GM12872 (cell line): ENCODE results near the gene OSR1.
A peak's percentile ranks its signal among the peaks of the same experiment; 100 is the strongest.

ENCODE experiments used
- TF ChIP-seq, protein P1 (sequence below): IDR thresholded peaks from 3 replicates; pipeline ENCODE4 v1.5.1; 2011; ENCODE audit warnings: low read depth, mild to moderate bottlenecking, low read length, moderate library complexity; ENCODE audit not compliant: insufficient read depth

The OSR1 gene

DNA sequence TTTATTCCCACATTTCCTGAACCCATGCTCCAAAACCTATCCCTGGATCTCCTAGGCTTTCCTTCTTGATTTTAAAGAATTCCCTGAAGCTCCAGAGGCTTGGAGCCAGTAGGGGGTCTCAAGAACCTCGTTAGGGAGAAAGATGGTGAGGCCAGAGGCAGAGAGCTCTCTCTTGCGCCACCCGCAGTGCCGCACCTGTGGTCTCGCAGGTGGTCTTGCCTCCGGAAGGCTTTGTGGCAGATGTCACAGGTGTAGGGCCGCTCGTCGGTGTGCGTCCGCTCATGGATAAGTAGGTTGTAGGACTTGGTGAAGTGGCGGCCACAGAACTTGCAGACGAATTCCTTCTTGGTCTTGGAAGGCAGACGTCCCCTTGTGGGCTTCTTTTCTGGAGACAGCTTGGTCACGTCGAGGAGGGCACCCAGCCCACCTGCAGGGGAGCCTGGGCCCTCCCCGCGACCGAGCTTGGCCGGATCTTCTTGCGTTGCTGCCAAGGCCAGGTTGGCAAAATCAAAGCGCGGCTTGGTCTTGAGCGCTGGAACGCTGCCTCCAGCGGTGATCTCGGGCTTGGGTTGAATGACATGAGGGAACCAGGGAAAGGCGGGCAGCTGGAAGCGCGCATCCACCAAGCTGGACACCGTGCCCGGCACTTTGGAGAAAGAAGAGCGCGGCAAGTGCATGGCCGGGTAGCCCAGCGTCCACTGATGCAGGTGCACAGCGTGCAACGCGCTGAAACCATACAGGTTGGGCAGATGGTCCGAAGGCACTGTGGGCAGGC, 5.3 kb downstream of the OSR1 start:
- TF ChIP-seq, protein P1, sequence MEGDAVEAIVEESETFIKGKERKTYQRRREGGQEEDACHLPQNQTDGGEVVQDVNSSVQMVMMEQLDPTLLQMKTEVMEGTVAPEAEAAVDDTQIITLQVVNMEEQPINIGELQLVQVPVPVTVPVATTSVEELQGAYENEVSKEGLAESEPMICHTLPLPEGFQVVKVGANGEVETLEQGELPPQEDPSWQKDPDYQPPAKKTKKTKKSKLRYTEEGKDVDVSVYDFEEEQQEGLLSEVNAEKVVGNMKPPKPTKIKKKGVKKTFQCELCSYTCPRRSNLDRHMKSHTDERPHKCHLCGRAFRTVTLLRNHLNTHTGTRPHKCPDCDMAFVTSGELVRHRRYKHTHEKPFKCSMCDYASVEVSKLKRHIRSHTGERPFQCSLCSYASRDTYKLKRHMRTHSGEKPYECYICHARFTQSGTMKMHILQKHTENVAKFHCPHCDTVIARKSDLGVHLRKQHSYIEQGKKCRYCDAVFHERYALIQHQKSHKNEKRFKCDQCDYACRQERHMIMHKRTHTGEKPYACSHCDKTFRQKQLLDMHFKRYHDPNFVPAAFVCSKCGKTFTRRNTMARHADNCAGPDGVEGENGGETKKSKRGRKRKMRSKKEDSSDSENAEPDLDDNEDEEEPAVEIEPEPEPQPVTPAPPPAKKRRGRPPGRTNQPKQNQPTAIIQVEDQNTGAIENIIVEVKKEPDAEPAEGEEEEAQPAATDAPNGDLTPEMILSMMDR, result no peak

DNA sequence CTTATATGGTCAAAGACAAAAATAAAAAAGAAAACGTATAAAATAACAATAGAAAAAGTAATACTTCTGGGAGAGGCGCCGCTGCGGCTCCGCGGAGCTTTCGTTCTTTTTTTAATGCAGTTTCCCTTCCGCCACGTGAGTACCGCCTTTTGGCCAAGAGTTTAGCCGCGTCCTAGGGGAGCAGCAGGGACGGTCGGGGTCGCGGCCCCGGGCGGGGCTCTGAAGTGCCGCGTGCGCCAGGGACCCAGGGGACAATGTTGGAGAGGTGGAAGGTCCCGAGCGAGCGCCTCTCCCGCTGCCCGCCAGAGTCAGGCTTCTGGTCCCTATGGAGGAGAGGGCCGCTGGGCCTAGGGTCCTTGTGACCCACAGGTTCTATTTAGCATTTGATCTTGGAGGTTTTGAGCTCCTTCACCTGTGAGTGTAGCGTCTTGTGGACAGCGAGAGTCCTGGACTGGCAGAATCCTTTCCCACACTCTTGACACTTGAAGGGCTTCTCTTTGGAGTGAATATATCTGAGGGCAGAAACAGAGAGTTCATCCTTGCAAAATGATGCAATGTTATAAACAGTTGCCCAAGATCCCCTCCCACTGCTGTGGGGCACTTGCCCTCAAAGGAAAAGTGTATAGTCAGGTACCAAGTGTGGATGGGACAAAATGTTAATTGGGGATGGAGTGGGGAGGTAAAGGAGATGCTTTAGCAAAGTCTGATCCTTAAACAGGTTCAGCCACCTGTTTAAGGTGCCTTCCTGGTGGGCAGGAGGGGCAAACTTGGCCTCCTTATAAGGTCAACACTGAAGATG, 6.3 kb downstream of the OSR1 start:
- TF ChIP-seq, protein P1, result no peak

DNA sequence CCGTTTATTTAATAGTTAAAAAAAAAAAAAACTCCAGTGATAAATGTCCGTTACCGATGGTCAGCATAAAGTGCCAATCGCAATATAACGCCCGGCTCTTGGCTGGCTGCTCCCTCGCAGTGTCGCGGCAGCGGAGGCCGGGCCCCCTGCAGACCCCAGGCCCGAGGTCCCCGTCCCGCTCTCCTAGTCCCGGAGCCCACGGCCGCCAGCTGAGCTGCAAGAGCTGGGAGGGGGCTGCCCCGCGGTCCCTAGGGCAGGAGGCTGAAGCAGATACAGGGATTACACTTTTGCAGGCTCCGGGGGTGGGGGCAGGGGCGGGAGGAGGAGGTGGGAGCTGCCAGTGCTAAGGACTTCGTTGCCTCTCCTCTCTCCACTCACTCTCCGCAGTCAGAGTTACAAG, 6.9 kb downstream of the OSR1 start:
- TF ChIP-seq, protein P1, result no peak

DNA sequence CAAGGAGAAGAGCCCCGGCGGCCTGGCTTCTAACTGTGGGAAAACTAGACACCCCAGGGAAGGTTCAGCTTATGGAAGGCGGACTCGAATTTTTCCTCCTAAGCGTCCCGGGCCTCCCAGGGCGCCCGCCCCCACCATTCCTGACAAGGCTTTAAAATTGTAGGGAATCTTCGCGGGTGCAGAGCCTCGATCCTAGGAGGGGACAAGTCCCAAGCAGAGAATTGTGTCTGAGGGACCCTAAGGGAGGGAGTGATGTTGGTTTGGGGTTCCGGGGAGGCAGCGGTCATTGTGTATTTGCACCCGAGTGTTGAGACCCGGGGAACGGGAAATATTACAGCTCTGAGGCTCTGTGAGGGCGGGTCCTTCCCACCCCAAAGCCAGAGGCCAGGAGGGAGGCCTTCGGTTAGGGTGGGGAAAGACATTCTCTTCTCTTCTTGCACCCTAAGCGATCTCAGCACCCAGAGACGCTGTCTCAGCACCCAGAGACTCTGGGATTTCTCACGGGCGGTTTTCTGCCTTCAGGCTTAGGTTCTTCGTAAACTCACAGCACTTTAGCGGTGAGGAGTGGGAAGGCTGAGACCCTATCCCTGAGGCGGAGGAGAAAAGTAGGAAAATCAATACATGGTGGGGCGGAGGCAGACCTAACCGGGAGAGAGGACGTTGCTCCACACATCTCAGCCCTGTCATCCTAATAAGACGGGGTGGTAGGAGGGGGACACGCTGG, 7.6 kb downstream of the OSR1 start:
- TF ChIP-seq, protein P1, result no peak

DNA sequence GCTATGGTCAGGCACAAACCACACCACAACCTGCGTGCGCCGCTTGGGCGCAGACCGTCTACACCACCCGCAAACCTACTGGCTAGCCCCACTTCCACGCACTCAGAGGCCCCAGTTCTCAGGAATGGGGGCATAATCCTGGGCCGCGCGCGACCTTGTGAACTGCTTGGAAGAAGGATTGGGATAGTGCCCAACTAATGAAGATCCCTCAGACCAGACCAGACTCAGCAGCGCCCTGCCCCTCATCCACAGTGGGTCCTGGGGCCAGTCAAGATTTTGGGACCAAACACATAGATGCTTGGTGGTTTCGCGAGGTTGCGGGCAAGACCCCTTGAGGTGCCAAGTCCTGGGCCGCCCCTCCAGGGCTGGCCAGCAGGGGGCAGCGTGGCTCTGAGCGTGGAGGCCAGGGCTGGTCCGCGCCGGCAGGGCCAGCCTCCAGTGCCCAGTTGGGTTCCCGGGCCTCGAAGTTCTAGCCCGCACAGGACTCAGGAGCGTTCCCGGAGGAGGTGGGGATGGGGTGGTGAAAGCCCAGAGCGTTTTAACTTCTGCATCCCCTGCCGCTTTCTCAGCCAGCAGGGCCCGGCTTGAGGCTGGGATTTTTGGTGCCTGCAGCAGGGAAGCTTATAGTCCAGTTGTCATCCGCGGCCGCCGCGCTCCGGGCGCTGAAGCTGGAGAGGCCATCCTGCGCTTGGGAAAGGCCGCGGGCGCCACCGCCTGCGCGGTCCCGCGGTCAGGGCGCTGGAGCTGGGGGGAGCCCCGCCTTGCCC, 8.3 kb downstream of the OSR1 start:
- TF ChIP-seq, protein P1, result peak; percentile 80

DNA sequence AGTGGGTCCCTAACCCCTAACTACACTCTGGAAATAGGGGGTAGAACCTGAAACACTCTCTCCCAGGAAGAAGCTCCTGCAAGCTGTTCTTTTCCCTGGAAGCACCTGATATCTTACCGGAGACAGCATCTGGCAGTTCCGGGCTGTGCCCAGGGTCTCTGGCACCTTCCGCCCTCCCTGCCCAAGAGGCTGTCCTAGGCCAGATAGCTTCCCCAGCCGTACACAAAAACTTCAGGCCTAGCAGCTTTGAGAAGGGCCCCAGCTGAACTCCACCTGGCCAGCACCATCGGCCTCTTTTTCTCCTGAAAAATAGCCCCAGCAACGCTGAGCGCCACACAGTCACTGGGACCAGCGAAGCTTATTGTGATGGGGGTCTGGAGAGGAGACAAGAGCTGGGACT, 9.7 kb downstream of the OSR1 start:
- TF ChIP-seq, protein P1, result no peak
